ENCODE data around the gene NR2E1.
A peak's percentile ranks its signal among the peaks of the same experiment; 100 is the strongest.

Gene NR2E1

DNA sequence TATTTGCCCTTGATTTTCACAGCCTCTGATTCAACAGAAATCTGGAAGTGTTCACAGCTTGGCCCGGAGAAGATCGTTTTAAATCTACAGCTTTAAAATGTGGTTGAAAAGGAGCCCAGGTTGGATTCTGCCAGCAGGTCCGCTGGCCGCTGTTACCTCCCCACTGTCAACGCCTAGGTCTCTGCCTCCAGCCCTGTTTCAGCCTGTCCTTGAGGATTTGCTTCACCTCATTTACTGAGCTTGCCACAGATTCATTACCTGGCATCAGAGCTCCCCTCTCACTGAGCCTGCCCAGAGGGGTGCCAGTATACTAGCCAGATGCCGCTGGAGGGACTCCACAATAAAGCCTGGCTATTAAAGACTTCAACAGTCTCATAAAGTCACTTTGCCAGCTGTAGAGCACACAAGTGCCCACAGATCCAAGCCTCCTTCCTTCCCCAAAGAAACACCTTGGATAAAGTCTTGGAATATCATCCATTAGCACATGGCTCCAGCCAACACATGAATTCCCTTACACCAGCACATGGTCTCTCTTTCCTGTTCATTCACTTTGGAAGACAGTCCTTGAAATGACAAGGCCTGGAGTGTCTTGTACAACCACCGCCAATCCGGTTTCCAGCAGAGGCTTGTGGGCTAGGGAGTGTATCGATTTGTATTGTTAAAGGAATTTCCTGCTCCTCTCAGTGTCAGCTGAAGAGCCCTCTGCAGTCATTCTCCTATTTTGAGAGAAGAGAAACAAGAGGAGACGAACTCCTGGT is 9.5 kb upstream of the NR2E1 start:
- H3K79me2 ChIP-seq (ENCODE audit: control insufficient read depth, low read length) = no peaks in the 10 kb centered on the region
- H3K27me3 ChIP-seq (ENCODE audit: control insufficient read depth, low read length) = peaks cover 62% of the 10 kb centered on the region
- TF ChIP-seq, protein P1, sequence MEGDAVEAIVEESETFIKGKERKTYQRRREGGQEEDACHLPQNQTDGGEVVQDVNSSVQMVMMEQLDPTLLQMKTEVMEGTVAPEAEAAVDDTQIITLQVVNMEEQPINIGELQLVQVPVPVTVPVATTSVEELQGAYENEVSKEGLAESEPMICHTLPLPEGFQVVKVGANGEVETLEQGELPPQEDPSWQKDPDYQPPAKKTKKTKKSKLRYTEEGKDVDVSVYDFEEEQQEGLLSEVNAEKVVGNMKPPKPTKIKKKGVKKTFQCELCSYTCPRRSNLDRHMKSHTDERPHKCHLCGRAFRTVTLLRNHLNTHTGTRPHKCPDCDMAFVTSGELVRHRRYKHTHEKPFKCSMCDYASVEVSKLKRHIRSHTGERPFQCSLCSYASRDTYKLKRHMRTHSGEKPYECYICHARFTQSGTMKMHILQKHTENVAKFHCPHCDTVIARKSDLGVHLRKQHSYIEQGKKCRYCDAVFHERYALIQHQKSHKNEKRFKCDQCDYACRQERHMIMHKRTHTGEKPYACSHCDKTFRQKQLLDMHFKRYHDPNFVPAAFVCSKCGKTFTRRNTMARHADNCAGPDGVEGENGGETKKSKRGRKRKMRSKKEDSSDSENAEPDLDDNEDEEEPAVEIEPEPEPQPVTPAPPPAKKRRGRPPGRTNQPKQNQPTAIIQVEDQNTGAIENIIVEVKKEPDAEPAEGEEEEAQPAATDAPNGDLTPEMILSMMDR (IDR thresholded peaks at IDR 0.05; ENCODE audit: low read depth, low read length, poor library complexity, severe bottlenecking) = no peak
- no peak for TF ChIP-seq EZH2phosphoT487 (IDR thresholded peaks at IDR 0.05; ENCODE audit: borderline replicate concordance, low read length)
- H3K27ac ChIP-seq (ENCODE audit: low read depth, low read length) = no peak overlapping the region
- H3F3A ChIP-seq (ENCODE audit: control insufficient read depth, insufficient read depth) = no peaks in the 10 kb centered on the region
- H3K4me2 ChIP-seq (ENCODE audit: low read length) = no peak overlapping the region
- H4K20me1 ChIP-seq (ENCODE audit: control insufficient read depth, insufficient read depth, low read depth, low read length) = no peaks in the 10 kb centered on the region
- H3K4me1 ChIP-seq (ENCODE audit: control insufficient read depth, low read length) = peaks cover 4% of the 10 kb centered on the region; the same call in 1 of the 2 replicates
- H3K36me3 ChIP-seq (ENCODE audit: control insufficient read depth, low read length) = no peaks in the 10 kb centered on the region
- H3K9me2 ChIP-seq (replicated peaks; ENCODE audit: control insufficient read depth, low read length) = no peaks in the 10 kb centered on the region
- no peak overlapping the region for H3K4me3 ChIP-seq (ENCODE audit: low read length)
- H3K9me3 ChIP-seq (ENCODE audit: control insufficient read depth, insufficient read depth, low read length) = no peaks in the 10 kb centered on the region

- H3K4me2 ChIP-seq (ENCODE audit: low read length) = peak overlapping the region; percentile 41; the same call in 1 of the 2 replicates
- no peaks in the 10 kb centered on the region for H3F3A ChIP-seq (ENCODE audit: control insufficient read depth, insufficient read depth)
These were observed 8.9 kb upstream of the NR2E1 start for GRCh38 chr6:108156938-108157233.

DNA sequence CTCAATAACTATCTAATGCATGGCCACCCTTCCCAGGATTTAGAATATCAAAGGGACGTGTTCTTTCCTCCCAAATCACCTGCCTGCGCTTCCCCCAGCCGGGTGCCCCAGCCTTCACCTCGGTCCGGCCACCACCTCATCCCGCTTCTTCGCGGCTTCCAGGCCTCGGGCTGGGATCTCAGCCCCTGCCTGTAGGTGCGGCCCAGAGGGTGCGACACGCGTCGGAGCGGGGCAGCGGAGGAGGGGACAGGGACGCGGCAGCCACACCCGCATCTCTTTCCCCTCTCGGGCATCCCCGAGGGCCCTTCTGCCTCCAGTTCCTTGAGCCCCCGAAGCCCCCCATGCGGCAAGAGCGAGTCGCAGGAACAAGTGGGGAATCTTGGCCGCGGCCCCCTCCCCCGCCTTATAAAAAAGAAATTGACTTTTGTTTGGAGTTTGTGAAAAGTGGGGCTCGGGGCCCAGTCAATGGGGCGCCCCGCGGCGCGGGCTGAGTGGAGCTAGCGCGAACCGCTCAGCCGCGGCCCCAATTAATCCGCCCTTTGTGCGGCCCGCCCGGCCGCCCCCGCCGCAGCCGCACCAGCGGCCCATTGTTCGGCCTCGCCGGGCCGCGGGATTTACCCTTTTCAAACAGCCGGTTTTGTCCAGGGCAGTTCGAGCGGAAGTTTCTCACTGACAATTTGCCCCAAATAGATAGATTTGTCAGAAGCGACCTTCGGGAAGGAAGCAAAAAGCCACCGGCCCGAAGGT is 8.4 kb upstream of the NR2E1 start:
- Histone ChIP-seq H3K9me2 (replicated peaks; ENCODE audit: control insufficient read depth, low read length) (no peaks in the 10 kb centered on the region), H3K27ac (ENCODE audit: low read depth, low read length) (no peak overlapping the region), H3K79me2 (ENCODE audit: control insufficient read depth, low read length) (no peaks in the 10 kb centered on the region), H3K9me3 (ENCODE audit: control insufficient read depth, insufficient read depth, low read length) (no peaks in the 10 kb centered on the region), H3K4me1 (ENCODE audit: control insufficient read depth, low read length) (peaks cover 4% of the 10 kb centered on the region; the same call in 1 of the 2 replicates), H3K36me3 (ENCODE audit: control insufficient read depth, low read length) (no peaks in the 10 kb centered on the region), H3F3A (ENCODE audit: control insufficient read depth, insufficient read depth) (no peaks in the 10 kb centered on the region), H3K4me3 (ENCODE audit: low read length) (peak overlapping the region; percentile 25; the same call in 1 of the 2 replicates), H3K4me2 (ENCODE audit: low read length) (peak overlapping the region; percentile 41), H4K20me1 (ENCODE audit: control insufficient read depth, insufficient read depth, low read depth, low read length) (no peaks in the 10 kb centered on the region), H3K27me3 (ENCODE audit: control insufficient read depth, low read length) (peaks cover 73% of the 10 kb centered on the region)
- TF ChIP-seq, protein P1 (IDR thresholded peaks at IDR 0.05; ENCODE audit: low read depth, low read length, poor library complexity, severe bottlenecking) = no peak
- 0 out of 2 replicates have a peak, but pooled peaks have one; percentile 97 for TF ChIP-seq EZH2phosphoT487 (IDR thresholded peaks at IDR 0.05; ENCODE audit: borderline replicate concordance, low read length)

More at GRCh38 chr6:108156938-108157233, 8.9 kb upstream of the NR2E1 start:
- Histone ChIP-seq H3K9me2 (replicated peaks; ENCODE audit: control insufficient read depth, low read length) (no peaks in the 10 kb centered on the region), H3K36me3 (ENCODE audit: control insufficient read depth, low read length) (no peaks in the 10 kb centered on the region), H3K4me3 (ENCODE audit: low read length) (no peak overlapping the region), H4K20me1 (ENCODE audit: control insufficient read depth, insufficient read depth, low read depth, low read length) (no peaks in the 10 kb centered on the region), H3K79me2 (ENCODE audit: control insufficient read depth, low read length) (no peaks in the 10 kb centered on the region), H3K27me3 (ENCODE audit: control insufficient read depth, low read length) (peaks cover 67% of the 10 kb centered on the region), H3K27ac (ENCODE audit: low read depth, low read length) (no peak overlapping the region), H3K9me3 (ENCODE audit: control insufficient read depth, insufficient read depth, low read length) (no peaks in the 10 kb centered on the region), H3K4me1 (ENCODE audit: control insufficient read depth, low read length) (peaks cover 4% of the 10 kb centered on the region; the same call in 1 of the 2 replicates)
- 0 out of 2 replicates have a peak, but pooled peaks have one; percentile 56 for TF ChIP-seq EZH2phosphoT487 (IDR thresholded peaks at IDR 0.05; ENCODE audit: borderline replicate concordance, low read length)
- TF ChIP-seq, protein P1 (IDR thresholded peaks at IDR 0.05; ENCODE audit: low read depth, low read length, poor library complexity, severe bottlenecking) = no peak
